ENCODE results near the gene NMNAT3.

DNA sequence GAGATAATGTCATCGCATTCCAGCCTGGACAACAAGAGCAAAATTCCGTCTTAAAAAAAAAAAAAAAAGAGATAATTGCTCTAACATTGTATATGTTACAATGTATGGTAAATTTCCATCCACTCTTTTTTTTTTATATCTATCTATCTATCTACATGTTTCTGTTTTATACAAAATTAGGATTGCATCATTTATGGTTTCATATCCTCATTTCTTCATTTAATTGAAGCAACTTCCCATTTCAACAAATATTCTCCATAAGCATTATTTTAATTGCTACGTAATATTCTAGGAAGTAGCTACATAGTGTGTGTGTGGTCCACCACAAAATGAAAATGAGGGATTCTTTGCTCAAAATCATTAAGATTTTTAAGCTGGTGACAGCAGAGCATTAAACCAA is 156.6 kb downstream of the NMNAT3 start:
- TF ChIP-seq EZH2phosphoT487 (IDR thresholded peaks at IDR 0.05; ENCODE audit: borderline replicate concordance, low read length): no peak
- TF ChIP-seq, protein P1, sequence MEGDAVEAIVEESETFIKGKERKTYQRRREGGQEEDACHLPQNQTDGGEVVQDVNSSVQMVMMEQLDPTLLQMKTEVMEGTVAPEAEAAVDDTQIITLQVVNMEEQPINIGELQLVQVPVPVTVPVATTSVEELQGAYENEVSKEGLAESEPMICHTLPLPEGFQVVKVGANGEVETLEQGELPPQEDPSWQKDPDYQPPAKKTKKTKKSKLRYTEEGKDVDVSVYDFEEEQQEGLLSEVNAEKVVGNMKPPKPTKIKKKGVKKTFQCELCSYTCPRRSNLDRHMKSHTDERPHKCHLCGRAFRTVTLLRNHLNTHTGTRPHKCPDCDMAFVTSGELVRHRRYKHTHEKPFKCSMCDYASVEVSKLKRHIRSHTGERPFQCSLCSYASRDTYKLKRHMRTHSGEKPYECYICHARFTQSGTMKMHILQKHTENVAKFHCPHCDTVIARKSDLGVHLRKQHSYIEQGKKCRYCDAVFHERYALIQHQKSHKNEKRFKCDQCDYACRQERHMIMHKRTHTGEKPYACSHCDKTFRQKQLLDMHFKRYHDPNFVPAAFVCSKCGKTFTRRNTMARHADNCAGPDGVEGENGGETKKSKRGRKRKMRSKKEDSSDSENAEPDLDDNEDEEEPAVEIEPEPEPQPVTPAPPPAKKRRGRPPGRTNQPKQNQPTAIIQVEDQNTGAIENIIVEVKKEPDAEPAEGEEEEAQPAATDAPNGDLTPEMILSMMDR (IDR thresholded peaks at IDR 0.05; ENCODE audit: low read depth, low read length, poor library complexity, severe bottlenecking): no peak
